Aorta (tissue), 5 donors: ENCODE results near the gene CD81. TPM values are rescaled to one million over a fixed set of nuclear protein-coding genes. Genes with fewer than 3 reads are reported as not detected.
A peak's percentile ranks its signal among the peaks of the same experiment; 100 is the strongest.

Experiments
- ATAC-seq: fragments of 200-7000 bp; cut with Tn5 transposase; one replicate; pipeline ENCODE4 v1.9.1; 2022; ENCODE audit warnings: moderate library complexity; ENCODE audit not compliant: low FRiP score
- DNase-seq, 2 donors: peaks; one replicate each; pipeline ENCODE4 v3.0.0-alpha.2; 2020
- H3K27ac ChIP-seq, 2 donors: one replicate each; pipeline ENCODE4 v1.5.1; 2013; ENCODE audit warnings: low read length in 2 of 2, mild to moderate bottlenecking in 2 of 2, moderate library complexity in 2 of 2, control low read depth in 1 of 2, inconsistent platforms in 1 of 2, low read depth in 1 of 2
- H3K27me3 ChIP-seq, 2 donors: one replicate each; pipeline ENCODE4 v1.6.1; 2013; ENCODE audit warnings: control low read depth in 1 of 2, low read length in 1 of 2, mild to moderate bottlenecking in 1 of 2, moderate library complexity in 1 of 2; ENCODE audit not compliant: insufficient read depth in 2 of 2, control insufficient read depth in 1 of 2
- H3K36me3 ChIP-seq, 2 donors: one replicate each; pipeline ENCODE4 v1.6.1; 2013; ENCODE audit warnings: control low read depth in 1 of 2, low read length in 1 of 2, mild to moderate bottlenecking in 1 of 2; ENCODE audit not compliant: insufficient read depth in 2 of 2, control insufficient read depth in 1 of 2
- H3K4me1 ChIP-seq, 2 donors: one replicate each; pipeline ENCODE4 v1.6.1; 2013; ENCODE audit warnings: low read length in 2 of 2, control low read depth in 1 of 2, mild to moderate bottlenecking in 1 of 2, moderate library complexity in 1 of 2; ENCODE audit not compliant: insufficient read depth in 2 of 2, control insufficient read depth in 1 of 2
- H3K4me3 ChIP-seq, 2 donors: one replicate each; pipeline ENCODE4 v1.5.1; 2013; ENCODE audit warnings: low read length in 2 of 2, control low read depth in 1 of 2, mild to moderate bottlenecking in 1 of 2
- H3K9me3 ChIP-seq: one replicate; pipeline ENCODE4 v1.6.1; 2013; ENCODE audit warnings: mild to moderate bottlenecking, low read length; ENCODE audit not compliant: control insufficient read depth
- WGBS, 2 donors: extraction: QIAGEN DNeasy Blood & Tissue Kit; methylation state at CpG; one replicate each; pipeline ENCODE4 v1.1.7; 2013; 5-methylcytosine and 5-hydroxymethylcytosine counted together
- intact Hi-C, 2 donors: fragments of 100-400 bp; cut with DNase I; formaldehyde crosslinking; loops; one replicate each; pipeline versions ENCODE4 v1.14.2 to v1.15.0; 2022
- polyA plus RNA-seq, 2 donors: library from polyadenylated mRNA; stranded (reverse); fragments of 200-250 nt; gene quantifications; one replicate each; pipeline ENCODE4 v1.2.3, GENCODE V29; 2013
- total RNA-seq, 2 donors: library from RNA; stranded (reverse); fragmentation: NEBNext Ultra II Directional; extraction: Animal tissue kit (Norgen Biotek cat#: 25700); gene quantifications; one replicate each; pipeline ENCODE4 v1.2.1, GENCODE V29; 2021
- donor health status: healthy with polysubstance abuse.
- donor health status: Bipolar disorder and iron deficiency.
- donor health status: DM: no; HTN: no; CAD: no.
- donor health status: DM: no; HTN: no; CAD: no.
- donor health status: DM: yes; HTN: yes; CAD: no.

CD81 gene
- total and polyA plus RNA-seq, 4 donors: 363 to 784 (median 579) TPM

DNA sequence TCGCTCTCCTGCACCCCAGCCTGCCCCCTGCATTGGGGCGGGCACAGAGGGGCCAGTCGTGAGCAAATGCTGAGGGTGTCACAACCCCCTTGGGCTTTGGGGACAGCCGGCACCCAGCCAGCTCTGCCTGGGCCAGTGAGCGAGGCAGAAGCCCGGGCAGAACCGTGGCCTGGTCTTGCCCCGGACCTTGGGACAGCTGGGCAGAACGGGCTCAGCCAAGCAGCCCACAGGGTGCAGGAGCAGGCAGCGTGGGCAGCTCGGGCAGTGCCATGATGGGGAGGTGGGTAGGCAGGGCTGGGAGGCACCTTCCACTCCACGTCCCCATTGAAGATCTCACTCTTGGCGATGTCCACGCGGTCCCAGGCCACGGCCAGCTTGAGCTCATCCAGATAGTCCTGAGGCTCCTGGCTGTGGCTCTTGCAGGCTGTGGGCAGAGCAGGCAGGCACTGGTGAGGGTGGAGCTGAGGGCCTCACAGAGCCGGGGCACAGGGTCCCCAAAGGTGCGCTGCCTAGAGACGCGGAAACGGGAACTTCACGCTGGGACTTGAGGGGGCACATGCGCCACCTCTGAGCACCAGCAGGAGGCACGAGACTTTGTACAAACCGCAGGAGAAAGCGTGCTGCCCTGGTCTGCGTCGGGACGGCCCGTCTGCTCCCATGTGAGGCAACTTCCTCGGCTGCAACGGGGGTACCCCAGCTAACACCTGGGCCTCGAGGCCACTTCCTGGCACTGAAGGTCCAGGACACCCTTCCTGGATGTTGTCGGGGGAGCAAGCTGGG, 38.7 kb downstream of the CD81 start:
- ATAC-seq (no peak), DNase-seq (no peak)
- Histone ChIP-seq H3K4me1 (no peaks in the 10 kb centered on the region), H3K4me3 (no peak overlapping the region), H3K9me3 (no peaks in the 10 kb centered on the region), H3K27me3 (no peaks in the 10 kb centered on the region), H3K27ac (no peak overlapping the region), H3K36me3 (no peaks in the 10 kb centered on the region)
- 82 to 83% methylated on average over 34 of the region's 34 CpGs for WGBS, 2 donors
- intact Hi-C loops: no loop called here

- no peak overlapping the region for H3K27ac ChIP-seq
- H3K4me3 ChIP-seq: no peak overlapping the region
- no peaks in the 10 kb centered on the region for H3K36me3 ChIP-seq
- 64 to 66% methylated on average over 18 of the region's 18 CpGs for WGBS, 2 donors
- ATAC-seq (no peak), DNase-seq (no peak)
- H3K4me1 ChIP-seq: no peaks in the 10 kb centered on the region
- no peaks in the 10 kb centered on the region for H3K9me3 ChIP-seq
- intact Hi-C loops: no loop called here
- H3K27me3 ChIP-seq: no peaks in the 10 kb centered on the region
Measured at GRCh38 chr11:2416765-2417164, 39.7 kb downstream of the CD81 start.

- Histone ChIP-seq H3K4me3 (no peak overlapping the region), H3K9me3 (no peaks in the 10 kb centered on the region), H3K36me3 (no peaks in the 10 kb centered on the region), H3K4me1 (no peaks in the 10 kb centered on the region), H3K27me3 (no peaks in the 10 kb centered on the region), H3K27ac (no peak overlapping the region)
- intact Hi-C loops: no loop called here
- 68 to 74% methylated on average over 29 to 30 of the region's 30 CpGs for WGBS, 2 donors
- ATAC-seq (no peak), DNase-seq (no peak)
Measured at GRCh38 chr11:2417856-2418692, 41.0 kb downstream of the CD81 start.

GRCh38 chr11:2418693-2419360, 41.7 kb downstream of the CD81 start:
- DNase-seq (no peak), ATAC-seq (no peak)
- H3K4me1 ChIP-seq: no peaks in the 10 kb centered on the region
- H3K36me3 ChIP-seq: no peaks in the 10 kb centered on the region
- no peak overlapping the region for H3K27ac ChIP-seq
- H3K4me3 ChIP-seq: no peak overlapping the region
- H3K27me3 ChIP-seq: no peaks in the 10 kb centered on the region
- 76 to 78% methylated on average over 21 of the region's 21 CpGs for WGBS, 2 donors
- no peaks in the 10 kb centered on the region for H3K9me3 ChIP-seq
- intact Hi-C loops: no loop called here

GRCh38 chr11:2419638-2420501, 42.8 kb downstream of the CD81 start:
- intact Hi-C loops: loop anchor here (1.0 to 2.0 kb wide), 4 partner anchors 115 to 223 kb away; no protein-coding TSS in a partner anchor
- no peaks in the 10 kb centered on the region for H3K27me3 ChIP-seq
- H3K36me3 ChIP-seq: no peaks in the 10 kb centered on the region
- ATAC-seq (peak; percentile 80), DNase-seq (peak; percentile 80 to 91)
- no peak overlapping the region for H3K4me3 ChIP-seq
- no peaks in the 10 kb centered on the region for H3K9me3 ChIP-seq
- no peak overlapping the region for H3K27ac ChIP-seq
- no peaks in the 10 kb centered on the region for H3K4me1 ChIP-seq
- 55% methylated on average over 31 to 36 of the region's 36 CpGs for WGBS, 2 donors

DNA sequence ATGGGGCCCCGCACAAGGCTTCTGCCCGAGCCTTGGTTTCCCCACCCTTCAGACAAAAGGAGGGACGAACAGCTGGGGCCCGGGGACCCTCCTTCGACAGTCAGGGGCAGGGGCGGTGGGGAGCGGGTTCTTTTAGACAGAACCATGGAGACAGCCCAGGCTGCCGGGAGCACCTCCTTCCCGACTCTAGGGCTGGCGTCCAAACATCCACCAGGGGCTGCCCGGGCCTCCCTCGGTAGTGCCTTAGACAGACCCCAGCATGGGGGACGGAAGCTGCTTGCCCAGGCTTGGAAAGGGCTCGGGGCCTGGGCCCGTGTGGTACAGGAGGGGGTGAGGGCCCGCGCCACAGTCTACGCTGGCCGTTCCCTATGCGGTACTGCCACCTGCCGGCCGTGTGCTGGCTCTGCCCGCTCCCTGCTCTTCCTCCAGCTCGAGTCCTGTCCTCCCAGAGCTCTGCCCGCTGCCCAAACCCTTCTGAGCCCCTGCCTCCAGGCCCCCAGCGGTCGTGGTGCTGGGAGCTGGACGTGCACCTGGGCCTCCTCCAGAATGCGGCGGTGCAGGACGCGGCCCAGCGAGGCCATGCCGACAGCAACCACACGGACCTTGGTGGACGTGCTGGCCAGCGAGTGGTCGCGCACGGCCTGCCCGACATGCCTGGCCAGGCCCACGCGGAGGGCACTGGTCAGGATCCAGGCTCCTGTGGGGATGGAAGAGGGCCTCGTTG, 43.6 kb downstream of the CD81 start:
- 21 to 24% methylated on average over 40 to 44 of the region's 44 CpGs for WGBS, 2 donors
- H3K9me3 ChIP-seq: no peaks in the 10 kb centered on the region
- DNase-seq: peak; percentile 76 to 92
- H3K4me3 ChIP-seq: no peak overlapping the region
- no peaks in the 10 kb centered on the region for H3K36me3 ChIP-seq
- H3K4me1 ChIP-seq: no peaks in the 10 kb centered on the region
- intact Hi-C loops: loop anchor here (1.0 to 2.0 kb wide), 4 partner anchors 115 to 224 kb away; no protein-coding TSS in a partner anchor
- no peak overlapping the region for H3K27ac ChIP-seq
- H3K27me3 ChIP-seq: no peaks in the 10 kb centered on the region
- ATAC-seq: peak; percentile 94

DNA sequence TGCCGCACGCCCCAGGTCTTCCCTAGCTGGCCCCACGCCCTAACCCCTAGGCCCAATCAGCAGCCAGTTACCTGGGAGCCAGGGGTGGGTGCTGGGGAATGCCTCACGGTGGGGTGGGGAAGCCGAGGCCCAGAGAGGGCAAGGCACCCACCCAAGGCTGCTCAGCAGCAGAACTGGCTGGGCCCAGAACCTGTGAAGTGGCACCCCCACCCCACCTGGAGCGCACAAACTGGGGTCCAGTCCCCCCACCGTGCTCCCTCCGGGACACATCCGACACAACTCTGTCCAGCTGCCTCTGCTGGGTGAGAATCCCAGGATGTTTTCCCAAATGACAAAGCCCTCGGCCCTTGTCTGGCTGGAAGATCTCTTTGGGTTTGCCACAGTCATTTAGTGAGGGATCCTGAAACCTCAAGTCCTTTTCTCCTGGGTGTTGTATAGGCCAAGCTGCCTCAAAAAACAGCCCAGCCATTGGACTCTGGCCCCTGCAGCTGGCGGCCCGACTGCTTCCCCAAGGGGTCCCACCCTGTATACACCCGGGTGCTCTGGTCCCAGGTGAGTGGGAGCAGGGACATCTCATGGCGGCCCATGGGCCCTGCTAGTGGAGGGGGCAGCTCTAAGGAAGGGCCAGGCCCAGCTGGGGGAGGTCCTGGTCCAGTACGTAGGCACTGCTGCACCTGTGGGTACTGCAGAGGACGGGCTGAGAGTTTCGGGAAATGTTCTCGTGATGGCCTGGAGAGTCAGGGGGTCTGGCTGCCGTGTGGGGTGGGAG, 44.3 kb downstream of the CD81 start:
- no peak for ATAC-seq

More for the DNA sequence above, 44.3 kb downstream of the CD81 start:
- 74 to 81% methylated on average over 19 of the region's 19 CpGs for WGBS, 2 donors
- Histone ChIP-seq H3K36me3 (no peaks in the 10 kb centered on the region), H3K9me3 (no peaks in the 10 kb centered on the region), H3K27me3 (no peaks in the 10 kb centered on the region), H3K4me1 (no peaks in the 10 kb centered on the region), H3K4me3 (no peak overlapping the region), H3K27ac (no peak overlapping the region)
- DNase-seq: no peak
- intact Hi-C loops: loop anchor here in 1 of 2 donors (2.0 kb wide), 2 partner anchors 117 to 225 kb away; no protein-coding TSS in a partner anchor
